ENCODE measurements around the gene DBNL. TPM values are rescaled to one million over a fixed set of nuclear protein-coding genes. Genes with fewer than 3 reads are reported as not detected.

DBNL gene
- total RNA-seq, 1 experiment from 2014 or later = 85.5 TPM

- Histone ChIP-seq H3K36me3 (ENCODE audit: control insufficient read depth, insufficient read depth, low read length) (peaks cover under 1% of the 10 kb centered on the region; the same call in 1 of the 2 replicates), H3K9me3 (no peaks in the 10 kb centered on the region), H3K4me3 (ENCODE audit: low read depth, low read length) (no peak overlapping the region), H3K4me1 (no peaks in the 10 kb centered on the region), H3K27me3 (replicated peaks; ENCODE audit: control insufficient read depth, insufficient read depth, low read length) (no peaks in the 10 kb centered on the region)
- peaks cover 6% of the 10 kb centered on the region for H3K36me3 Mint-ChIP-seq (ENCODE audit: insufficient read depth, unreplicated experiment)
- H3K27me3 Mint-ChIP-seq (ENCODE audit: insufficient read depth, unreplicated experiment) = no peaks in the 10 kb centered on the region
- H3K9me3 Mint-ChIP-seq (ENCODE audit: unreplicated experiment) = no peaks in the 10 kb centered on the region
- no TSS peak for BruUV-seq (replicated peaks)
- no peak overlapping the region for H3K4me3 Mint-ChIP-seq (ENCODE audit: unreplicated experiment)
- H3K4me1 Mint-ChIP-seq (ENCODE audit: low read depth, unreplicated experiment) = no peaks in the 10 kb centered on the region
- ChIA-PET POLR2A (no interaction called here), CTCF (no interaction called here)
- DNase-seq = no peak
- intact Hi-C loops (cut with micrococcal nuclease; ENCODE audit: unreplicated experiment) = no loop called here
- TF ChIP-seq CTCF (IDR thresholded peaks at IDR 0.05; ENCODE audit: insufficient read depth in 1 of 2, low read depth in 1 of 2, low read length in 1 of 2, severe bottlenecking in 1 of 2, unreplicated experiment in 1 of 2) = no peak
- no peak overlapping the region for H3K27ac Mint-ChIP-seq (ENCODE audit: unreplicated experiment)
Observed at GRCh38 chr7:44085546-44085945, 41.0 kb downstream of the DBNL start.

- H3K27ac Mint-ChIP-seq (ENCODE audit: unreplicated experiment) = no peak overlapping the region
- H3K4me3 Mint-ChIP-seq (ENCODE audit: unreplicated experiment) = no peak overlapping the region
- ChIA-PET CTCF (no interaction called here), POLR2A (no interaction called here)
- no peaks in the 10 kb centered on the region for H3K36me3 ChIP-seq (ENCODE audit: control insufficient read depth, insufficient read depth, low read length)
- intact Hi-C loops (cut with micrococcal nuclease; ENCODE audit: unreplicated experiment) = no loop called here
- no peak overlapping the region for H3K4me3 ChIP-seq (ENCODE audit: low read depth, low read length)
- no peaks in the 10 kb centered on the region for H3K9me3 Mint-ChIP-seq (ENCODE audit: unreplicated experiment)
- no TSS peak for BruUV-seq (replicated peaks)
- H3K36me3 Mint-ChIP-seq (ENCODE audit: insufficient read depth, unreplicated experiment) = peaks cover 6% of the 10 kb centered on the region
- no peaks in the 10 kb centered on the region for H3K9me3 ChIP-seq
- H3K27me3 Mint-ChIP-seq (ENCODE audit: insufficient read depth, unreplicated experiment) = no peaks in the 10 kb centered on the region
- H3K27me3 ChIP-seq (replicated peaks; ENCODE audit: control insufficient read depth, insufficient read depth, low read length) = no peaks in the 10 kb centered on the region
- no peak for TF ChIP-seq CTCF (IDR thresholded peaks at IDR 0.05; ENCODE audit: insufficient read depth in 1 of 2, low read depth in 1 of 2, low read length in 1 of 2, severe bottlenecking in 1 of 2, unreplicated experiment in 1 of 2)
- H3K4me1 ChIP-seq = no peaks in the 10 kb centered on the region
- DNase-seq = no peak
- H3K4me1 Mint-ChIP-seq (ENCODE audit: low read depth, unreplicated experiment) = no peaks in the 10 kb centered on the region
Observed at GRCh38 chr7:44086627-44087026, 42.1 kb downstream of the DBNL start.

GRCh38 chr7:44087911-44088838 is 43.7 kb downstream of the DBNL start:
- Mint-ChIP-seq H3K27ac (ENCODE audit: unreplicated experiment) (no peak overlapping the region), H3K36me3 (ENCODE audit: insufficient read depth, unreplicated experiment) (no peaks in the 10 kb centered on the region), H3K4me3 (ENCODE audit: unreplicated experiment) (no peak overlapping the region), H3K27me3 (ENCODE audit: insufficient read depth, unreplicated experiment) (no peaks in the 10 kb centered on the region), H3K9me3 (ENCODE audit: unreplicated experiment) (no peaks in the 10 kb centered on the region), H3K4me1 (ENCODE audit: low read depth, unreplicated experiment) (no peaks in the 10 kb centered on the region)
- Histone ChIP-seq H3K27me3 (replicated peaks; ENCODE audit: control insufficient read depth, insufficient read depth, low read length) (no peaks in the 10 kb centered on the region), H3K9me3 (no peaks in the 10 kb centered on the region), H3K36me3 (ENCODE audit: control insufficient read depth, insufficient read depth, low read length) (no peaks in the 10 kb centered on the region), H3K4me3 (ENCODE audit: low read depth, low read length) (no peak overlapping the region), H3K4me1 (no peaks in the 10 kb centered on the region)
- BruUV-seq (replicated peaks) = no TSS peak
- no peak for DNase-seq
- ChIA-PET POLR2A (no interaction called here), CTCF (no interaction called here)
- intact Hi-C loops (cut with micrococcal nuclease; ENCODE audit: unreplicated experiment) = no loop called here
- TF ChIP-seq CTCF (IDR thresholded peaks at IDR 0.05; ENCODE audit: insufficient read depth in 1 of 2, low read depth in 1 of 2, low read length in 1 of 2, severe bottlenecking in 1 of 2, unreplicated experiment in 1 of 2) = no peak
